H1 (cell line): Measurements from ENCODE around the gene GABARAPL1. TPM values are rescaled to one million over a fixed set of nuclear protein-coding genes. Genes with fewer than 3 reads are reported as not detected.

ENCODE experiments used
- CTCF ChIA-PET: fragments of 300-600 bp; sonication (Branson Sonifier 250); formaldehyde crosslinking; loops from one replicate; lab custom pipeline; 2021; ENCODE audit not compliant: partially characterized antibody; lab: Charles Lee
- POLR2A ChIA-PET: fragments of 300-600 bp; sonication (Branson Sonifier 250); formaldehyde crosslinking; loops from one replicate; lab custom pipeline; 2021; ENCODE audit warnings: inconsistent platforms; ENCODE audit not compliant: partially characterized antibody; lab: Charles Lee
- DNase-seq, 2 experiments: peaks; one replicate each; pipeline versions ENCODE4 v3.0.0 to v3.0.0-alpha.2; 2010 to 2022; ENCODE audit warnings: low spot score in 2 of 2, low read depth in 1 of 2, mixed read lengths in 1 of 2
- FAIRE-seq: peaks from 2 replicates; lab custom pipeline; 2011; peaks lifted over from hg19 to GRCh38; lab: Jason Lieb, UNC
- H2AFZ ChIP-seq: 2 replicates; pipeline ENCODE4 v1.8.1; 2012; ENCODE audit warnings: low read length, inconsistent platforms
- H2AK5ac ChIP-seq: 2 replicates; pipeline ENCODE4 v1.6.1; 2013; ENCODE audit warnings: low read depth, low read length
- H2BK120ac ChIP-seq: replicated peaks from 2 replicates; pipeline ENCODE3; 2013; ENCODE audit warnings: low read depth, low read length, inconsistent platforms
- H2BK12ac ChIP-seq: 2 replicates; pipeline ENCODE4 v1.6.1; 2013; ENCODE audit warnings: low read depth, low read length
- H2BK15ac ChIP-seq: 2 replicates; pipeline ENCODE4 v1.6.1; 2013; ENCODE audit warnings: low read length
- H2BK20ac ChIP-seq: 2 replicates; pipeline ENCODE4 v1.6.1; 2013; ENCODE audit warnings: low read length
- H2BK5ac ChIP-seq: 2 replicates; pipeline ENCODE4 v1.6.1; 2013; ENCODE audit warnings: low read depth, low read length
- H3K14ac ChIP-seq: 2 replicates; pipeline ENCODE4 v1.6.1; 2013; ENCODE audit warnings: inconsistent platforms; ENCODE audit not compliant: insufficient read length
- H3K18ac ChIP-seq: 2 replicates; pipeline ENCODE4 v1.6.1; 2013; ENCODE audit warnings: low read length; ENCODE audit errors: extremely low read depth
- H3K23ac ChIP-seq: 2 replicates; pipeline ENCODE4 v1.6.1; 2013; ENCODE audit warnings: inconsistent platforms; ENCODE audit not compliant: insufficient read length
- H3K23me2 ChIP-seq: 2 replicates; pipeline ENCODE4 v1.6.1; 2013; ENCODE audit warnings: low read depth, low read length
- H3K27ac ChIP-seq: 2 replicates; pipeline ENCODE4 v1.6.1; 2011; ENCODE audit warnings: low read depth, low read length, inconsistent platforms
- H3K27me3 ChIP-seq, 4 experiments: replicated peaks in 1 of 4; 1 replicate in 1 of 4; 2 replicates in 3 of 4; pipeline versions ENCODE4 v1.6.1 to v1.8.1; 2011 to 2013; ENCODE audit warnings: low read length in 3 of 4, mild to moderate bottlenecking in 3 of 4, inconsistent platforms in 2 of 4, mixed read lengths in 2 of 4, moderate library complexity in 1 of 4; ENCODE audit not compliant: control insufficient read depth in 3 of 4, insufficient read depth in 3 of 4; ENCODE audit errors: extremely low read depth in 1 of 4
- H3K36me3 ChIP-seq, 4 experiments: 2 replicates each; pipeline versions ENCODE4 v1.6.1 to v1.8.1; 2011 to 2013; ENCODE audit warnings: mild to moderate bottlenecking in 4 of 4, low read length in 3 of 4, moderate library complexity in 2 of 4, control low read depth in 1 of 4, inconsistent platforms in 1 of 4; ENCODE audit not compliant: insufficient read depth in 4 of 4, control insufficient read depth in 2 of 4
- H3K4ac ChIP-seq: replicated peaks from 2 replicates; pipeline ENCODE3; 2013; ENCODE audit warnings: low read length, low read depth, mixed read lengths, inconsistent platforms; ENCODE audit not compliant: insufficient read length
- H3K4me1 ChIP-seq, 4 experiments: replicated peaks in 1 of 4; 1 replicate in 1 of 4; 2 replicates in 3 of 4; pipeline versions ENCODE4 v1.6.1 to v1.8.1; 2011 to 2013; ENCODE audit warnings: low read length in 3 of 4, inconsistent platforms in 2 of 4, mixed read lengths in 1 of 4; ENCODE audit not compliant: insufficient read depth in 4 of 4, control insufficient read depth in 3 of 4
- H3K4me2 ChIP-seq, 2 experiments: 2 replicates each; pipeline versions ENCODE4 v1.6.1 to v1.8.1; 2011 to 2013; ENCODE audit warnings: low read depth in 2 of 2, low read length in 2 of 2, control low read depth in 1 of 2, inconsistent platforms in 1 of 2, mild to moderate bottlenecking in 1 of 2; ENCODE audit not compliant: insufficient read depth in 1 of 2
- H3K4me3 ChIP-seq, 4 experiments: fragments of 200-600, 300-600 bp in 1 of 4; sonication (generic), shearing (Covaris generic), sonication (Bioruptor Twin) in 1 of 4; 2 replicates each; pipeline versions ENCODE4 v1.5.1 to v1.8.1; 2011 to 2016; ENCODE audit warnings: low read length in 4 of 4, low read depth in 3 of 4, control low read depth in 2 of 4, inconsistent platforms in 2 of 4, mild to moderate bottlenecking in 2 of 4, mixed read lengths in 1 of 4, moderate library complexity in 1 of 4; ENCODE audit not compliant: insufficient read depth in 2 of 4; ENCODE audit errors: extremely low read depth in 1 of 4
- H3K56ac ChIP-seq: replicated peaks from 2 replicates; pipeline ENCODE3; 2013; ENCODE audit warnings: low read depth, mild to moderate bottlenecking, mixed read lengths, low read length, inconsistent platforms; ENCODE audit not compliant: insufficient read length
- H3K79me1 ChIP-seq: 2 replicates; pipeline ENCODE4 v1.6.1; 2013; ENCODE audit warnings: low read depth, low read length, control low read depth
- H3K79me2 ChIP-seq, 2 experiments: 2 replicates each; pipeline versions ENCODE4 v1.6.1 to v1.8.1; 2012 to 2013; ENCODE audit warnings: low read length in 2 of 2, mild to moderate bottlenecking in 2 of 2, inconsistent platforms in 1 of 2; ENCODE audit not compliant: insufficient read depth in 2 of 2, control insufficient read depth in 1 of 2
- H3K9ac ChIP-seq, 4 experiments: replicated peaks in 1 of 4; 1 replicate in 1 of 4; 2 replicates in 3 of 4; pipeline versions ENCODE4 v1.6.1 to v1.8.1; 2011 to 2013; ENCODE audit warnings: low read depth in 3 of 4, low read length in 3 of 4, control low read depth in 2 of 4, mild to moderate bottlenecking in 2 of 4, moderate library complexity in 2 of 4, inconsistent platforms in 1 of 4; ENCODE audit errors: extremely low read depth in 1 of 4
- H3K9me3 ChIP-seq, 2 experiments: 2 replicates each; pipeline versions ENCODE4 v1.6.1 to v1.8.1; 2012 to 2013; ENCODE audit warnings: mild to moderate bottlenecking in 2 of 2, moderate library complexity in 2 of 2, control low read depth in 1 of 2, inconsistent platforms in 1 of 2, low read depth in 1 of 2, low read length in 1 of 2, mixed read lengths in 1 of 2; ENCODE audit not compliant: insufficient read depth in 2 of 2
- H4K20me1 ChIP-seq, 2 experiments: replicated peaks in 1 of 2; 2 replicates each; pipeline versions ENCODE3 to v1.8.1; 2011 to 2013; ENCODE audit warnings: inconsistent platforms in 2 of 2, low read length in 2 of 2, mild to moderate bottlenecking in 1 of 2; ENCODE audit not compliant: insufficient read depth in 2 of 2, control insufficient read depth in 1 of 2
- H4K5ac ChIP-seq: 2 replicates; pipeline ENCODE4 v1.6.1; 2013; ENCODE audit warnings: low read length, low read depth, mixed read lengths, inconsistent platforms; ENCODE audit not compliant: insufficient read length
- H4K8ac ChIP-seq: 2 replicates; pipeline ENCODE4 v1.8.0; 2013; ENCODE audit warnings: mild to moderate bottlenecking, moderate library complexity, low read length, inconsistent platforms; ENCODE audit not compliant: insufficient read depth; ENCODE audit errors: extremely low read depth
- H4K91ac ChIP-seq: replicated peaks from 2 replicates; pipeline ENCODE3; 2013; ENCODE audit warnings: low read length, mixed read lengths, inconsistent platforms; ENCODE audit not compliant: insufficient read length
- CTCF ChIP-seq, 3 experiments: IDR thresholded peaks; 1 replicate in 2 of 3; 2 replicates in 1 of 3; pipeline versions ENCODE4 v1.5.1 to v1.6.1; 2011; ENCODE audit warnings: low read length in 3 of 3, mild to moderate bottlenecking in 3 of 3, inconsistent platforms in 2 of 3, low read depth in 1 of 3, moderate library complexity in 1 of 3; ENCODE audit not compliant: insufficient read depth in 1 of 3; ENCODE audit errors: control extremely low read depth in 1 of 3
- JUND ChIP-seq: IDR thresholded peaks from 2 replicates; pipeline ENCODE4 v1.6.1; 2011; ENCODE audit warnings: mild to moderate bottlenecking, improper control_type of control experiment, low read length
- KDM1A ChIP-seq: fragments of 200-600, 300-600 bp; sonication (generic); IDR thresholded peaks from 2 replicates; pipeline ENCODE4 v1.7.1; 2016; ENCODE audit warnings: mild to moderate bottlenecking, low read length, borderline replicate concordance
- POLR2AphosphoS5 ChIP-seq: IDR thresholded peaks from 2 replicates; pipeline ENCODE4 v1.6.1; 2011; ENCODE audit warnings: low read depth, low read length
- RXRA ChIP-seq: IDR thresholded peaks from 2 replicates; pipeline ENCODE4 v1.6.1; 2011; ENCODE audit warnings: low read depth, mild to moderate bottlenecking, low read length, moderate library complexity; ENCODE audit not compliant: insufficient read depth
- WGBS, 2 experiments: shearing (Covaris generic) in 1 of 2; methylation state at CpG; one replicate each; pipeline versions ENCODE4 v1.1.6 to v1.1.7; 2013 to 2015; ENCODE audit warnings: low lambda C conversion rate in 2 of 2, mixed read lengths in 2 of 2, inconsistent platforms in 1 of 2, low coverage in 1 of 2, missing lambda C conversion rate in 1 of 2; ENCODE audit not compliant: insufficient replicate concordance in 2 of 2, insufficient coverage in 1 of 2, insufficient read length in 1 of 2; ENCODE audit errors: extremely low coverage in 1 of 2, missing lambda C conversion rate in 1 of 2; 5-methylcytosine and 5-hydroxymethylcytosine counted together
- polyA plus RNA-seq, 7 experiments: library from polyadenylated mRNA; depleted of rRNA in 3 of 7; stranded (reverse) in 5 of 7; unstranded in 2 of 7; fragments of >200 nt in 5 of 7; fragments of 200-250 nt in 2 of 7; gene quantifications; 1 replicate in 5 of 7; 2 replicates in 1 of 7; 4 replicates in 1 of 7; pipeline versions ENCODE4 v1.2.1 to v1.2.3, GENCODE V29; 2011 to 2013; ENCODE audit warnings: missing spikeins in 2 of 7, mixed read lengths in 2 of 7
- total RNA-seq: library from RNA; stranded (reverse); fragmentation: NEBNext Ultra II Directional; extraction: Animal tissue kit (Norgen Biotek cat#: 25700); gene quantifications from 2 replicates; pipeline ENCODE4 v1.2.1, GENCODE V29; 2021
- TF ChIP-seq, protein P1 (sequence below): IDR thresholded peaks from 2 replicates; pipeline ENCODE4 v1.6.1; 2011; ENCODE audit warnings: low read depth, mild to moderate bottlenecking, low read length; ENCODE audit not compliant: insufficient read depth

GABARAPL1 gene
- total and polyA plus RNA-seq, 2 of the 8 experiments (the other 6 are each of a cell fraction or from before 2014, with no cell fraction given): 56.1 to 87.9 TPM

DNA sequence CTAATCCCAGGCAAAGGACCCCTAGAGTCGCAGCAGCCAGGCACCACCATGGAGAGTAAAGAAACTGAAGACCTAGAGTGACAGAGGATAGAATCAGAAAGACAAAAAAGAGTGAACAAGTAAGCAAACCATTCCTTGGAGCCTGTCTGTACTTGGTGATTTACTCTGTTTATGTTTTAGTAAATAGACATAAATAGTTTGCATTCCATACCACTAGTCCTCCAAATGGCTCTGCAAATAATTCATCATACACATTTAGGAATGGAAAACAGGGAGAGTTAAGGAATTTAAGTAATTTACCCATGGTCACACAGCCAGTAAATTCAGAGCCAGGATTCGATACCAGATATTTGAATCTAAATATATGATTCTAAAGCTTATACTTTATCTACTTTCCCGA lies 43.6 kb upstream of the GABARAPL1 start:
- Histone ChIP-seq H2BK15ac (no peak overlapping the region), H3K27ac (no peak overlapping the region), H4K5ac (no peak overlapping the region), H3K79me1 (no peaks in the 10 kb centered on the region), H4K20me1 (no peaks in the 10 kb centered on the region), H3K27me3 (no peaks in the 10 kb centered on the region), H2AFZ (no peak overlapping the region), H4K91ac (no peak overlapping the region), H2BK5ac (no peak overlapping the region), H3K23ac (no peak overlapping the region), H2AK5ac (no peak overlapping the region), H2BK12ac (no peak overlapping the region), H3K14ac (no peak overlapping the region), H3K36me3 (no peaks in the 10 kb centered on the region), H3K4me1 (no peaks in the 10 kb centered on the region), H3K4ac (no peak overlapping the region), H3K79me2 (no peaks in the 10 kb centered on the region), H3K23me2 (no peaks in the 10 kb centered on the region), H3K9ac (no peak overlapping the region), H2BK20ac (no peak overlapping the region), H3K9me3 (no peaks in the 10 kb centered on the region), H3K56ac (no peak overlapping the region), H4K8ac (no peak overlapping the region), H3K18ac (no peak overlapping the region), H2BK120ac (no peak overlapping the region), H3K4me2 (no peak overlapping the region), H3K4me3 (no peak overlapping the region)
- POLR2A ChIA-PET: no interaction called here
- FAIRE-seq (no peak), DNase-seq (no peak)
- CTCF ChIA-PET: interaction anchor here (0.6 to 1.4 kb wide), 3 partner anchors 14 to 84 kb away, joined by 4 to 6 read pairs (median 6); no protein-coding TSS in a partner anchor
- WGBS, 2 experiments: 88% methylated on average over 3 of the region's 3 CpGs; no CpG with 5 or more reads in 1 of the 2 experiments
- TF ChIP-seq POLR2AphosphoS5: no peak
- TF ChIP-seq CTCF (IDR thresholded peaks at IDR 0.05; ENCODE audit: control extremely low read depth in 1 of 3, insufficient read depth in 1 of 3, low read depth in 1 of 3, low read length in 3 of 3): no peak
- TF ChIP-seq, protein P1, sequence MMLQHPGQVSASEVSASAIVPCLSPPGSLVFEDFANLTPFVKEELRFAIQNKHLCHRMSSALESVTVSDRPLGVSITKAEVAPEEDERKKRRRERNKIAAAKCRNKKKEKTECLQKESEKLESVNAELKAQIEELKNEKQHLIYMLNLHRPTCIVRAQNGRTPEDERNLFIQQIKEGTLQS: no peak
- no peak for TF ChIP-seq KDM1A
- TF ChIP-seq JUND: no peak
- TF ChIP-seq RXRA: no peak
